ENCODE measurements around the gene GAREM2. TPM values are rescaled to one million over a fixed set of nuclear protein-coding genes. Genes with fewer than 3 reads are reported as not detected.

Gene GAREM2
- total and polyA plus RNA-seq, 2 donors (not counting 3 experiments of a cell fraction or from before 2014, with no cell fraction given): 3.1 to 3.7 TPM

- dilution Hi-C loops (cut with MboI; ENCODE audit: extremely low pct_ligation_motif_present, low sequenced_read_pairs): no loop called here
- Histone ChIP-seq H3K27ac (ENCODE audit: insufficient read depth, low read depth, low read length) (no peak overlapping the region), H3K27me3 (ENCODE audit: control insufficient read depth in 2 of 2, insufficient read depth in 2 of 2, low read length in 2 of 2) (no peaks in the 10 kb centered on the region), H4K20me1 (replicated peaks; ENCODE audit: control insufficient read depth, extremely low read depth, insufficient read depth, low read length) (no peaks in the 10 kb centered on the region), H3K9me3 (replicated peaks; ENCODE audit: control insufficient read depth, insufficient read depth, low read length) (no peaks in the 10 kb centered on the region), H3K9me1 (replicated peaks; ENCODE audit: control insufficient read depth, extremely low read depth, insufficient read depth, low read length) (no peaks in the 10 kb centered on the region), H3K4me1 (ENCODE audit: control insufficient read depth, extremely low read depth, insufficient read depth, low read length) (peaks cover 3% of the 10 kb centered on the region), H3K79me2 (ENCODE audit: control insufficient read depth, insufficient read depth, low read length) (no peaks in the 10 kb centered on the region), H3K36me3 (ENCODE audit: control insufficient read depth in 2 of 2, extremely low read depth in 1 of 2, insufficient read depth in 2 of 2, low read length in 2 of 2) (peaks cover 0 to 14% of the 10 kb centered on the region in 2 experiments), H3K9ac (replicated peaks; ENCODE audit: extremely low read depth, insufficient read depth, low read length) (no peak overlapping the region), H3K4me2 (ENCODE audit: insufficient read depth, low read length) (no peak overlapping the region), H2AFZ (ENCODE audit: low read depth, low read length) (no peak overlapping the region), H3K4me3 (replicated peaks in 1 of 3; ENCODE audit: insufficient read depth in 1 of 3, low read depth in 1 of 3, low read length in 3 of 3) (no peak overlapping the region)
- DNase-seq (ENCODE audit: low read depth, low spot score): no peak
- no TSS peak for BruUV-seq (replicated peaks)
- CTCF ChIA-PET: interaction anchor here (0.9 to 1.1 kb wide), 2 partner anchors 8 to 143 kb away, joined by 3 read pairs; no protein-coding TSS in a partner anchor
- no peak for FAIRE-seq
- intact Hi-C loops (cut with micrococcal nuclease): no loop called here
- POLR2A ChIA-PET: no interaction called here
- TF ChIP-seq GATA2 (IDR thresholded peaks at IDR 0.05; ENCODE audit: insufficient read depth, insufficient read length, low read depth, low read length) (no peak), EZH2 (IDR thresholded peaks at IDR 0.05; ENCODE audit: borderline replicate concordance, low read depth, low read length, severe bottlenecking) (no peak), MYC (IDR thresholded peaks at IDR 0.05; ENCODE audit: low read depth, low read length) (no peak), POLR2A (IDR thresholded peaks at IDR 0.05; ENCODE audit: low read depth, low read length) (no peak)
These were observed 14.7 kb downstream of the GAREM2 start for GRCh38 chr2:26187537-26188104.

- no peak for TF ChIP-seq JUN (IDR thresholded peaks at IDR 0.05; ENCODE audit: borderline replicate concordance, insufficient read depth, insufficient read length, low read depth)
- H3K36me3 ChIP-seq (ENCODE audit: control insufficient read depth in 2 of 2, extremely low read depth in 1 of 2, insufficient read depth in 2 of 2, low read length in 2 of 2): peaks cover 7 to 20% of the 10 kb centered on the region in 2 experiments
- H4K20me1 ChIP-seq (replicated peaks; ENCODE audit: control insufficient read depth, extremely low read depth, insufficient read depth, low read length): no peaks in the 10 kb centered on the region
- no peak overlapping the region for H3K27ac ChIP-seq (ENCODE audit: insufficient read depth, low read depth, low read length)
- no peaks in the 10 kb centered on the region for H3K9me1 ChIP-seq (replicated peaks; ENCODE audit: control insufficient read depth, extremely low read depth, insufficient read depth, low read length)
- DNase-seq (ENCODE audit: low read depth, low spot score) (no peak), FAIRE-seq (no peak)
- no TSS peak for BruUV-seq (replicated peaks)
- no peak overlapping the region for H3K9ac ChIP-seq (replicated peaks; ENCODE audit: extremely low read depth, insufficient read depth, low read length)
- H3K27me3 ChIP-seq (ENCODE audit: control insufficient read depth in 2 of 2, insufficient read depth in 2 of 2, low read length in 2 of 2): no peaks in the 10 kb centered on the region
- no peaks in the 10 kb centered on the region for H3K79me2 ChIP-seq (ENCODE audit: control insufficient read depth, insufficient read depth, low read length)
- H3K4me2 ChIP-seq (ENCODE audit: insufficient read depth, low read length): no peak overlapping the region
- dilution Hi-C loops (cut with MboI; ENCODE audit: extremely low pct_ligation_motif_present, low sequenced_read_pairs) (no loop called here), intact Hi-C loops (cut with micrococcal nuclease) (no loop called here)
- H3K4me1 ChIP-seq (ENCODE audit: control insufficient read depth, extremely low read depth, insufficient read depth, low read length): peaks cover 3% of the 10 kb centered on the region
- POLR2A ChIA-PET: no interaction called here
- CTCF ChIA-PET: interaction anchor here (1.0 kb wide), 1 partner anchor 103 kb away, joined by 3 read pairs; no protein-coding TSS in a partner anchor
- H3K4me3 ChIP-seq (replicated peaks in 1 of 3; ENCODE audit: insufficient read depth in 1 of 3, low read depth in 1 of 3, low read length in 3 of 3): no peak overlapping the region
- H2AFZ ChIP-seq (ENCODE audit: low read depth, low read length): no peak overlapping the region
- no peaks in the 10 kb centered on the region for H3K9me3 ChIP-seq (replicated peaks; ENCODE audit: control insufficient read depth, insufficient read depth, low read length)
These were observed 16.2 kb downstream of the GAREM2 start for GRCh38 chr2:26189123-26189522.

Measured in endothelial cell of umbilical vein (primary cell).